ENCODE data around the gene CYTIP.
"Not testable (repeated sequence)": the region's sequence is repeated elsewhere in the genome, so short reads cannot be mapped to it uniquely, and the experiment has no call there.

CYTIP gene

GRCh38 chr2:157393348-157393747, 50.5 kb downstream of the CYTIP start:
- DNase-seq (ENCODE audit: low read depth) = no peak
- H3K4me3 ChIP-seq (ENCODE audit: low read depth, low read length) = no peak overlapping the region

GRCh38 chr2:157388827-157389226, 55.1 kb downstream of the CYTIP start:
- DNase-seq (ENCODE audit: low read depth) = no peak
- H3K4me3 ChIP-seq (ENCODE audit: low read depth, low read length) = no peak overlapping the region

- no peak for DNase-seq (ENCODE audit: low read depth)
- no peak overlapping the region for H3K4me3 ChIP-seq (ENCODE audit: low read depth, low read length)
These were observed 57.1 kb downstream of the CYTIP start for GRCh38 chr2:157386747-157387146.

- no peak overlapping the region for H3K4me3 ChIP-seq (ENCODE audit: low read depth, low read length)
These were observed 57.6 kb downstream of the CYTIP start for GRCh38 chr2:157386247-157386646.

GRCh38 chr2:157377861-157378260, 66.0 kb downstream of the CYTIP start:
- DNase-seq (ENCODE audit: low read depth) = no peak
- no peak overlapping the region for H3K4me3 ChIP-seq (ENCODE audit: low read depth, low read length)

More at GRCh38 chr2:157386247-157386646, 57.6 kb downstream of the CYTIP start:
- DNase-seq (ENCODE audit: low read depth) = no peak

- no peak for DNase-seq (ENCODE audit: low read depth)
These were observed 67.8 kb downstream of the CYTIP start for GRCh38 chr2:157376041-157376440.

GRCh38 chr2:157375384-157375783, 68.5 kb downstream of the CYTIP start:
- no peak for DNase-seq (ENCODE audit: low read depth)
- H3K4me3 ChIP-seq (ENCODE audit: low read depth, low read length) = no peak overlapping the region

More at GRCh38 chr2:157376041-157376440, 67.8 kb downstream of the CYTIP start:
- H3K4me3 ChIP-seq (ENCODE audit: low read depth, low read length) = no peak overlapping the region

- not testable (repeated sequence) for H3K4me3 ChIP-seq (ENCODE audit: low read depth, low read length); DNase-seq (ENCODE audit: low read depth)
These were observed 75.4 kb downstream of the CYTIP start for GRCh38 chr2:157368508-157368907.

GRCh38 chr2:157367704-157368103, 76.2 kb downstream of the CYTIP start:
- DNase-seq (ENCODE audit: low read depth) = no peak
- no peak overlapping the region for H3K4me3 ChIP-seq (ENCODE audit: low read depth, low read length)
